GM12892 (cell line): ENCODE measurements around the gene ACVR1.
"Not testable (repeated sequence)": the region's sequence is repeated elsewhere in the genome, so short reads cannot be mapped to it uniquely, and the experiment has no call there.

Experiments used
- DNase-seq: peaks from one replicate; pipeline ENCODE4 v3.0.0; 2011; ENCODE audit not compliant: insufficient read length
- FAIRE-seq: peaks from 2 replicates; lab custom pipeline; 2011; peaks lifted over from hg19 to GRCh38; lab: Jason Lieb, UNC
- POLR2A ChIP-seq: IDR thresholded peaks from 2 replicates; pipeline ENCODE4 v1.6.1; 2011; ENCODE audit warnings: low read depth, low read length, control low read depth
- POLR2AphosphoS5 ChIP-seq: IDR thresholded peaks from 2 replicates; pipeline ENCODE4 v1.6.1; 2011; ENCODE audit warnings: low read depth, low read length, control low read depth
- TAF1 ChIP-seq: IDR thresholded peaks from 2 replicates; pipeline ENCODE4 v1.6.1; 2011; ENCODE audit warnings: low read depth, mild to moderate bottlenecking, control low read depth, low read length, borderline replicate concordance

The ACVR1 gene

DNA sequence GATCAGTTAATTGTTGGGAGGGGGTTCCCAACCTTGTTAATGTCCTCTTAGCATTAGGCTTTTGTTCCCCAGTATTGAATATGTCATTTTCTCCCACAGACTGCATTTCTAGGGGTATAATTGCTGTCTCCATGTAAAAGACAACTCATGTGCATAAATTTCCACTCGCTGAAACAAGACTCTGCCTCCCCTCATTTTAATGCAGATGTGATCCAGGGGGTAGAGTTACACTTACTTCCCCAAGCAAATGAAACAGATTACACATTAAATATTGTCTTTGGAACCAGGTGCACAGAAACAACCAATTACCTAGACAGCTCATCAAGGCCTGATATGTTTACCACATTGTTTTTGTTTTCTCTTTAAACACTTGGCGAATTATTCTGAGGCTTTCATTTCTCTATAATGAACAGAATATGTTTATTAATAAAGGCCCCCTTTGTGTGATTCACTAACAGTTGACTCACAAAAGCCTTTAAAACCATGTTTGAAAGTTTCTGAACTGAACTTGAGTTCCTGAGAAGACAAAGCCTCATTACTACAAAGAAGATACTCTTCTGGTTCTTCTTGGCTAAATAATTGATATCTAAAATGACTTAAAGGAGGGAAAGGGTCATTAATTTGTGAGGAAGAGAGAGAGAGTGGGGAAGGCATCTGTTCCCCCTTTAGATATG is 15.0 kb upstream of the ACVR1 start:
- TF ChIP-seq POLR2A: no peak
- no peak for TF ChIP-seq POLR2AphosphoS5
- TF ChIP-seq TAF1: no peak
- no peak for DNase-seq
- FAIRE-seq: no peak

DNA sequence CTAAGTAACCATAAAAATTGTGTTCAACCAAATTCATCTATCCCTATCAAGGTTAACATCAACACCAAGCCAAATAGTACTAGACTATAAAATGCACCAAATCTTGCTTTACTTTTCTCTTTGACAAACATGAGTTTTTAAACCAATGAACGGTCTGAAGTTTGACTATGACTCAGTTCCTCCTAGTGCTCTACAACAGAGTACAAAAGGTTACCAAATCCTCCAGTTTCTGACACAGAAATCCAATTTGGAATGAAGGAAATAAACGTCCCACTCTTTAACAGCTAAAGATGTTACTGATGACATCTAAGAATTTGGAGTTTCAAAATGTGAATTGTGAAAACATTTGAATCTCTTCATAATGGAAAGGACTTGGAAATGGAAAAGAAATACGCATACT is 11.8 kb upstream of the ACVR1 start:
- TF ChIP-seq TAF1: no peak
- TF ChIP-seq POLR2AphosphoS5: no peak
- no peak for TF ChIP-seq POLR2A
- no peak for FAIRE-seq
- no peak for DNase-seq

DNA sequence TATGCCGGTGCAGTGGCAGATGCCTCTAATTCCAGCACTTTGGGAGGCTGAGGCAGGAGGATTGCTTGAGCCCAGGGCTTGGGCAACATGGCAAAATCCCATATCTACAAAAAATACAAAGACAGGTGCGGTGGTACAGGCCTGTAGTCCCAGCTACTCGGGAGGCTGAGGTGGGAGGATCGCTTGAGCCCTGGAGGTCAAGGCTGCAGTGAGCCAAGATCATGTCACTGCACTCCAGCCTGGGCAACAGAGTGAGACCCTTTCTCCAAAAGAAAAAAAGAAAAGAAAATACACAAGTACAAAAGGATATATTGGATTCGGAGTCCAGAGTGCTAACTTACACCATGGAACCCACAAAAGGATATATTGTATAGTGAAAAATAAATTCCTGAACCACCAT is 8.4 kb upstream of the ACVR1 start:
- DNase-seq, FAIRE-seq: not testable (repeated sequence)

DNA sequence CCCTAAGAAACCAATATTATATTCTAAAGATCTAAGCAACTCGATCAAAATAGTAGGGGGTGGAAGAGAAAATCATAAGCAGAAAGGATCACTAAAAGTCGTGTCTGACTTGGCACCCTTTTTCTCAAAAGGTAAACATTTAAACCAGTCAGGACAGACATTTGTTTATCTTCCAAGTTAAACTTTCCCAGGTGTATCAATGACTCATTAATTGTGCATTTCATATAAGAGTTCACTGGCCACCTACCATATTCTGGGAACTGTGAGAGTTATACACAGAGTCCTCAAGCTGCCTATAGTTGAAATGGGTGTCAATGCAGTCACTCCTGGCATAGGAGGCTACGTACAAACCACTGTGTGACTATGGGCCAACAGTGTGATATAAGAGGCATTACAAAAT is 4.8 kb upstream of the ACVR1 start:
- no peak for TF ChIP-seq POLR2A
- no peak for TF ChIP-seq POLR2AphosphoS5
- no peak for TF ChIP-seq TAF1
- no peak for FAIRE-seq

DNA sequence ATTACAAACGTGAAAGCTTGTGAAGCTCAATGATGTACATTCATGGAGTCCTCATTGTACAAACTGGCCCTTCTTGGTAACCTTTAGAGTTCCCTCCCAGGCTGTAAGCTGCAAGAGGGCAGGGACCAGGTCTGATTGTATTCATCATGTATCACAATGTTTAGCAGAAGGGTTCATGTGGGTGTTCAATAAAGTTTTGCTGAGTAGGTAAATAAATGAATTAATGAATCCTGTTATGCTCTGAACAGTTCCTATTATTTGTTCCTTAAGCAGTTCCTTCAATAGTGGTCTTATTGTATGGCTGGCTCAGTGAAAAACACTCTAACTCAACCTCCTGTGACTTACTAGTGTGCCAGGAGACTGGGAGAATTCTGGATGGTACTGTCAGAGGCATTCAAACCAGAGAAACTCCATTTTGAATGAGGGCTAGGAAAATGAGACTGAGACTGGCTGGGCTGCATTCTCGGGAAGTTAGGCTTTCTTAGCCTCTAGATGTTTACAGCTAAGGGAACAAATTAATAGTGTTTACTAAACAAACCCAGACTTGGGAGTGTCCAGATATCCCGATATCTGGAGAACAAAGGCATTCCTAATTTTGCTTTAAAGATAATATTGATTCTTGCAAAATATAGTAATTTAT is 1.8 kb upstream of the ACVR1 start:
- DNase-seq (no peak), FAIRE-seq (no peak)
- no peak for TF ChIP-seq TAF1
- TF ChIP-seq POLR2A: no peak
- TF ChIP-seq POLR2AphosphoS5: no peak

More for the DNA sequence above, 4.8 kb upstream of the ACVR1 start:
- DNase-seq: no peak

GRCh38 chr2:157876786-157877138 is 632 bp upstream of the ACVR1 start:
- FAIRE-seq (no peak), DNase-seq (no peak)
- TF ChIP-seq POLR2AphosphoS5 (no peak), TAF1 (no peak), POLR2A (no peak)

DNA sequence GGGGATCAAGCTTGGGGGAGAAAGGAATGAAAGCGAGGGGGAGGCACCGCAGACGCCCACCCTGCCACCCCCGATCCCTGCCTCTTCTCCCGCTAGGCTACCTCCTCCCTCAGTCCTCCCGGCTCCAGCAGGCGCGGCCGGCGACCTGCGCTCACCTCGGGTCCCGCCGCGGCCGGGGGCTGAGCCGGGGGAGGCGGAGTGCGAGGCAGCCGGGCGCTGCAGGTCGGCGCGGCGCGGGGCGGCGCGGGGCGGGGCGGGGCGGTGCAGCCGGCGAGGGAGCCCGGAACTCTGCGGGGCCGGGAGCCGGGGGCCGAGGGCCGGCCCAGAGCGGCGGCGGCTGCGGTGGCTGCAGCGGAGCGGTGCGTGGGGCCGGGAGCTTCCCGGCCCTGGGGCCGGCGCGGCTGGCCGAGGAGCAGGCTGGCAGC is 477 bp downstream of the ACVR1 start:
- DNase-seq: no peak
- TF ChIP-seq POLR2A (no peak), POLR2AphosphoS5 (no peak), TAF1 (no peak)

GRCh38 chr2:157874997-157875640 is 1.0 kb downstream of the ACVR1 start:
- TF ChIP-seq TAF1 (no peak), POLR2A (no peak), POLR2AphosphoS5 (no peak)
- DNase-seq (no peak), FAIRE-seq (no peak)

More for the DNA sequence above, 477 bp downstream of the ACVR1 start:
- no peak for FAIRE-seq

GRCh38 chr2:157874348-157874747 is 1.8 kb downstream of the ACVR1 start:
- no peak for FAIRE-seq
- DNase-seq: no peak
- no peak for TF ChIP-seq POLR2AphosphoS5
- TF ChIP-seq TAF1: no peak
- TF ChIP-seq POLR2A: no peak

DNA sequence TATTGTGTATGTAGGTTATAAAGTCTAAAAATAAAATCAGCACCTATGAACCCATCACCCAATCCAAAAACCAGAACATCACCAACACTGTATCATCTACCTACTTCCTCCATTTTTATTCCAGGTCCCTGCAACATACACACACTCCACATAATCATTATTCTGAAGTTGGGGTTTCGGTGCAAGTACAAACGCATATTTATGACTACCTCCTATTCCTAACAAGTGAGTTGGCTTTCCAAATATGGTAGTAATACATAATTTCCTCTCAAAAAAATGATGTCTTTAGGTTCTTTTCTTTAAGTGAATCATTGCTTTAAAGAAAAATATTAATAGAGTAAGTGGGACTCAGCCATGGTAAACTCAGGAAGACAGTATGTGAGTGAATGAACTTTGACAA is 3.3 kb downstream of the ACVR1 start:
- DNase-seq: no peak
- FAIRE-seq: no peak
- TF ChIP-seq POLR2AphosphoS5: no peak
- TF ChIP-seq POLR2A: no peak
- TF ChIP-seq TAF1: no peak

DNA sequence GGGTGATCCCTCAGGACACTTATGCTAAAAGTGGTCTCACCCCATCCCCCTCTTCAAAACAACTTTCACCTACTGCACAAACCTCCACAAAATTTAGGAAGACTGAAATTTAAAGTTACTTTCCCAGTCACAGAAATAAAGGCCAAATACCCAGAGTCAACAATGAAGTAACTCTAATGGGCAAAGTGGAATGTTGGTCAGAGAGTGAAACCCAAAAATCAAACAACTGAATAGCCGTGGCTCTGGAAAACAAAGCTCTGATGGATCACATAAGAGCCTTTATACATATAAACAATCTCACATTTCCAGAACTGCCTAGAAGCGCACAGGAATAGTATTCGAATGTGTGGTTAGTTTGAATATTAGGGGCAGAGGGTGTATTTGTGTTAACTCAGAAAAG is 4.7 kb downstream of the ACVR1 start:
- TF ChIP-seq POLR2AphosphoS5 (no peak), POLR2A (no peak), TAF1 (no peak)
- no peak for DNase-seq
- no peak for FAIRE-seq

DNA sequence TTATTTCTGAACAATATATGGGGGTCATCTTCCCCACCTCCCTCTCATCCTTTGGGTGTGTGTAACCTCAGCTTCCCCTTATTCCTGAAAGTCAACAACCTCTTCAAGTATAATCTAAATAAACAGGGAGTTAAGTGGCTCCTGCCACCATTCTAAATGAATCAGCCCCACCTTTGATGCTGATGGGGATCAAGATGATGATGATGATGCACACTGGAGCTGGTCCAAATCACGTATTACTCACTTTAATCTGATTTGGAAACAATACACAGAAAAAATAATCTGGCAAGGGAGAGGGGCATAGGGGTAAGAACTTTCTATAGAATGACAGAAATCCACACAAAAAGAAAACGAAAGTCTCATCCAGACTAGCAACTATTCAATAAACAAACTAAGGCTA is 7.1 kb downstream of the ACVR1 start:
- FAIRE-seq (no peak), DNase-seq (no peak)
- TF ChIP-seq TAF1: no peak
- no peak for TF ChIP-seq POLR2AphosphoS5
- TF ChIP-seq POLR2A: no peak
